Right lobe of liver (tissue), 6 donors: ENCODE results near the gene RNPS1. TPM values are rescaled to one million over a fixed set of nuclear protein-coding genes. Genes with fewer than 3 reads are reported as not detected.

Source experiments
- ATAC-seq, 4 donors: fragments of 200-7000 bp; cut with Tn5 transposase; one replicate each; pipeline ENCODE4 v1.9.1; 2020; ENCODE audit warnings: mild to moderate bottlenecking in 4 of 4, moderate library complexity in 4 of 4
- DNase-seq, 3 donors: peaks; one replicate each; pipeline ENCODE4 v3.0.0-alpha.2; 2020
- H3K27ac ChIP-seq, 3 donors: fragments of 200-600 bp; one replicate each; pipeline ENCODE4 v1.8.0; 2022
- H3K27me3 ChIP-seq, 2 donors: fragments of 200-600 bp; one replicate each; pipeline ENCODE4 v1.8.0; 2022
- H3K36me3 ChIP-seq, 4 donors: fragments of 200-600 bp; sonication (generic) in 1 of 4; one replicate each; pipeline versions ENCODE4 v1.5.1 to v1.8.0; 2017 to 2022; ENCODE audit warnings: control low read depth in 1 of 4
- H3K4me1 ChIP-seq, 4 donors: fragments of 200-600 bp; sonication (generic) in 1 of 4; one replicate each; pipeline versions ENCODE4 v1.5.1 to v1.8.0; 2017 to 2022; ENCODE audit warnings: control low read depth in 1 of 4
- H3K4me3 ChIP-seq, 3 donors: fragments of 200-600 bp; one replicate each; pipeline ENCODE4 v1.8.0; 2022
- H3K9me3 ChIP-seq, 4 donors: fragments of 200-600 bp; sonication (generic) in 1 of 4; one replicate each; pipeline versions ENCODE4 v1.5.1 to v1.8.0; 2017 to 2022; ENCODE audit warnings: control low read depth in 1 of 4
- POLR2A ChIP-seq: fragments of 450-650 bp; IDR thresholded peaks from one replicate; pipeline ENCODE4 v1.6.1; 2017; ENCODE audit warnings: antibody characterized with exemption, mild to moderate bottlenecking
- WGBS: methylation state at CpG from one replicate; pipeline ENCODE4 v1.1.6; 2018; ENCODE audit warnings: low coverage, low lambda C conversion rate; ENCODE audit not compliant: insufficient coverage; ENCODE audit errors: missing lambda C conversion rate; 5-methylcytosine and 5-hydroxymethylcytosine counted together
- intact Hi-C, 2 donors: fragments of 100-400 bp; cut with DNase I; formaldehyde crosslinking; loops; one replicate each; pipeline versions ENCODE4 v1.11.2 to v1.14.1; 2022
- total RNA-seq, 6 experiments: library from RNA; depleted of rRNA in 2 of 6; stranded (reverse); fragments of >200 nt in 2 of 6; fragmentation: NEBNext Ultra II Directional in 3 of 6; extraction: Animal tissue kit (Norgen Biotek cat#: 25700) in 3 of 6; gene quantifications; one replicate each; pipeline versions ENCODE4 v1.1.0 to v1.2.4, GENCODE V29; 2016 to 2023
- TF ChIP-seq, protein P1 (sequence below), 4 donors: fragments of 200-600 bp in 3 of 4; fragments of 450-650 bp in 1 of 4; IDR thresholded peaks; one replicate each; pipeline versions ENCODE4 v1.5.1 to v1.8.0; 2016 to 2022; ENCODE audit warnings: antibody characterized with exemption in 4 of 4, mild to moderate bottlenecking in 2 of 4
- donor health status: DM: no; HTN: yes; CAD: no.
- donor health status: DM: no; HTN: no; CAD: no.
- donor health status: DM: no; HTN: no; CAD: no.
- donor health status: DM: no; HTN: yes; CAD: no.
- donor health status: DM: no; HTN: yes; CAD: no.

RNPS1 gene
- total RNA-seq, 6 experiments from 2014 or later, result 29.0 to 61.9 (median 38.9) TPM

- ATAC-seq, result peak; percentile 43 to 67 (median 60)
- Histone ChIP-seq H3K4me1 (peaks cover 0 to 29% (median 15%) of the 10 kb centered on the region in 4 donors), H3K27me3 (no peaks in the 10 kb centered on the region), H3K27ac (peak overlapping the region; percentile 68 to 86 (median 75)), H3K4me3 (peak overlapping the region; percentile 97 to 99 (median 98)), H3K9me3 (no peaks in the 10 kb centered on the region), H3K36me3 (peaks cover 0 to 9% (median 0%) of the 10 kb centered on the region in 4 donors)
- no peak for TF ChIP-seq POLR2A
- TF ChIP-seq, protein P1, sequence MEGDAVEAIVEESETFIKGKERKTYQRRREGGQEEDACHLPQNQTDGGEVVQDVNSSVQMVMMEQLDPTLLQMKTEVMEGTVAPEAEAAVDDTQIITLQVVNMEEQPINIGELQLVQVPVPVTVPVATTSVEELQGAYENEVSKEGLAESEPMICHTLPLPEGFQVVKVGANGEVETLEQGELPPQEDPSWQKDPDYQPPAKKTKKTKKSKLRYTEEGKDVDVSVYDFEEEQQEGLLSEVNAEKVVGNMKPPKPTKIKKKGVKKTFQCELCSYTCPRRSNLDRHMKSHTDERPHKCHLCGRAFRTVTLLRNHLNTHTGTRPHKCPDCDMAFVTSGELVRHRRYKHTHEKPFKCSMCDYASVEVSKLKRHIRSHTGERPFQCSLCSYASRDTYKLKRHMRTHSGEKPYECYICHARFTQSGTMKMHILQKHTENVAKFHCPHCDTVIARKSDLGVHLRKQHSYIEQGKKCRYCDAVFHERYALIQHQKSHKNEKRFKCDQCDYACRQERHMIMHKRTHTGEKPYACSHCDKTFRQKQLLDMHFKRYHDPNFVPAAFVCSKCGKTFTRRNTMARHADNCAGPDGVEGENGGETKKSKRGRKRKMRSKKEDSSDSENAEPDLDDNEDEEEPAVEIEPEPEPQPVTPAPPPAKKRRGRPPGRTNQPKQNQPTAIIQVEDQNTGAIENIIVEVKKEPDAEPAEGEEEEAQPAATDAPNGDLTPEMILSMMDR (IDR thresholded peaks at IDR 0.05), result peak in 3 of 4 donors; percentile 19 to 44 (median 22)
- DNase-seq, result peak; percentile 63 to 75 (median 72)
- intact Hi-C loops, result no loop called here
- 30% methylated on average over 4 of the region's 22 CpGs for WGBS
Observed at GRCh38 chr16:2223942-2224486, 43.9 kb downstream of the RNPS1 start.

- no peaks in the 10 kb centered on the region for H3K9me3 ChIP-seq
- intact Hi-C loops, result no loop called here
- TF ChIP-seq, protein P1 (IDR thresholded peaks at IDR 0.05), result no peak
- TF ChIP-seq POLR2A, result peak; percentile 91
- peak; percentile 100 for DNase-seq
- peaks cover 0 to 3% (median 0%) of the 10 kb centered on the region in 4 donors for H3K36me3 ChIP-seq
- WGBS, result under 1% methylated on average over 24 of the region's 82 CpGs
- H3K4me3 ChIP-seq, result peak within 1 kb of the TSS; percentile 97 to 99 (median 98)
- ATAC-seq, result peak; percentile 95 to 98 (median 96)
- no peaks in the 10 kb centered on the region for H3K27me3 ChIP-seq
- H3K4me1 ChIP-seq, result peaks cover 0 to 29% (median 15%) of the 10 kb centered on the region in 4 donors
- peak within 1 kb of the TSS; percentile 68 to 86 (median 75) for H3K27ac ChIP-seq
Observed at GRCh38 chr16:2223221-2223941, 44.5 kb downstream of the RNPS1 start, which contains the start of gene E4F1. Gene E4F1 (plus strand): TSS chr16:2223591. CDS start chr16:2223614, 23 bp downstream.

GRCh38 chr16:2216330-2216729 lies 51.6 kb downstream of the RNPS1 start:
- H3K36me3 ChIP-seq, result no peaks in the 10 kb centered on the region
- H3K27ac ChIP-seq, result no peak overlapping the region
- H3K4me1 ChIP-seq, result peaks cover 0 to 19% (median 9%) of the 10 kb centered on the region in 4 donors
- no peak overlapping the region for H3K4me3 ChIP-seq
- DNase-seq (no peak), ATAC-seq (no peak)
- intact Hi-C loops, result no loop called here
- H3K9me3 ChIP-seq, result no peaks in the 10 kb centered on the region
- 80% methylated on average over 2 of the region's 4 CpGs for WGBS
- TF ChIP-seq POLR2A, result no peak
- TF ChIP-seq, protein P1 (IDR thresholded peaks at IDR 0.05), result no peak
- H3K27me3 ChIP-seq, result no peaks in the 10 kb centered on the region

DNA sequence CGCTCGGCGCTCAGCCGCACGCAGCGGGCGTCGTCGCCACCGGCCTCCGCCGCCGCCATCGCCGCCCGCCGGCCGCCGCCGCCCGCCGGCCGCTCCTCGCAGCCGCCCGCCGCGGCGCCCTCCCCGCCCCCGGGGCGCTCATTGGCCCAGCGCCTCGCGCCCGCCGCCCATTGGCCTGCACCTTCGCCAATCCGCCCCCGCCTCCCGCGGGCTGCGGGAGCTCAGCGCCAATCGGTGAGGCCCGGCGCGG lies 53.3 kb downstream of the RNPS1 start, which contains the start of gene PGP:
Gene PGP (minus strand): TSS at position 122 of the 250 bp plus-strand sequence. CDS start 63 bp downstream, at position 59.
- peaks cover 0 to 19% (median 9%) of the 10 kb centered on the region in 4 donors for H3K4me1 ChIP-seq
- H3K27me3 ChIP-seq, result no peaks in the 10 kb centered on the region
- DNase-seq (no peak), ATAC-seq (peak in 3 of 4 donors; percentile 89 to 93 (median 93))
- intact Hi-C loops, result no loop called here
- H3K27ac ChIP-seq, result peak within 1 kb of the TSS; percentile 82 to 83 (median 82)
- peak within 1 kb of the TSS; percentile 60 to 76 (median 63) for H3K4me3 ChIP-seq
- no peaks in the 10 kb centered on the region for H3K36me3 ChIP-seq
- H3K9me3 ChIP-seq, result no peaks in the 10 kb centered on the region
- no CpG with 5 or more reads among the region's 48 CpGs for WGBS
- TF ChIP-seq, protein P1 (IDR thresholded peaks at IDR 0.05), result no peak
- TF ChIP-seq POLR2A, result no peak
